T-helper 2 cell treated with Interferon-gamma antibody and Interleukin-4, amounts not matched to agents 5 μg/mL and 100 μg/mL, for 36 hours (primary cell): ENCODE measurements around the gene PLA2G10.
"Not testable (repeated sequence)": the region's sequence is repeated elsewhere in the genome, so short reads cannot be mapped to it uniquely, and the experiment has no call there.

Experiments
- DNase-seq: peaks from one replicate; pipeline ENCODE4 v3.0.0; 2021; ENCODE audit warnings: low spot score
- H3K27ac Mint-ChIP-seq: one replicate; pipeline ENCODE4 v1.8.0; 2021; ENCODE audit warnings: mild to moderate bottlenecking, mixed read lengths
- H3K27me3 Mint-ChIP-seq: one replicate; pipeline ENCODE4 v1.8.0; 2021; ENCODE audit warnings: low read depth, mixed read lengths
- H3K36me3 Mint-ChIP-seq: one replicate; pipeline ENCODE4 v1.8.0; 2021; ENCODE audit warnings: low read depth, mixed read lengths
- H3K4me1 Mint-ChIP-seq: one replicate; pipeline ENCODE4 v1.8.0; 2021; ENCODE audit warnings: low read depth, mixed read lengths
- H3K4me3 Mint-ChIP-seq: one replicate; pipeline ENCODE4 v1.8.0; 2022; ENCODE audit warnings: mild to moderate bottlenecking, moderate library complexity, mixed read lengths
- H3K9me3 Mint-ChIP-seq: one replicate; pipeline ENCODE4 v1.8.0; 2021; ENCODE audit warnings: mixed read lengths

The PLA2G10 gene

GRCh38 chr16:14677627-14678026 lies 16.5 kb downstream of the PLA2G10 start:
- Mint-ChIP-seq H3K9me3 (peaks cover 3% of the 10 kb centered on the region), H3K27me3 (peaks cover 2% of the 10 kb centered on the region), H3K4me1 (peaks cover 4% of the 10 kb centered on the region), H3K27ac (no peak overlapping the region), H3K4me3 (no peak overlapping the region), H3K36me3 (peaks cover under 1% of the 10 kb centered on the region)
- DNase-seq: no peak

DNA sequence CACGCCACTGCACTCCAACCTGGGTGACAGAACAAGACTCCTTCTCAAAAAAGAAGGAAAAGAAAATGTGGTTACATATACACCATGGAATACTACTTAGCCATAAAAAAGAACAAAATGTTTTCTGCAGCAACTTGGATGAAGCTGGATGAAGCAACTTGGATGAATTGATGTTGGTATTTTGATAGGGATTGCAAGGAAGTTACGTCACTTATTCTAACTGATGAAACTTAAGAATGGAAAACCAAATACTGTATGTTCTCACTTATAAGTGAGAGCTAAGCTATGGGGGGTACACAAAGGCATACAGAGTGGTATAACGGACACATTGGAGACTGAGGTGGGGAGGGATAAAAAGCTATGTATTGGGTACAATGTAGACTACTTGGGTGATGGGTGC lies 17.5 kb downstream of the PLA2G10 start:
- Mint-ChIP-seq H3K4me1 (peaks cover 9% of the 10 kb centered on the region), H3K27me3 (peaks cover 2% of the 10 kb centered on the region), H3K9me3 (peaks cover 3% of the 10 kb centered on the region), H3K4me3 (no peak overlapping the region), H3K36me3 (peaks cover 4% of the 10 kb centered on the region), H3K27ac (no peak overlapping the region)
- no peak for DNase-seq

- H3K27ac Mint-ChIP-seq: peak overlapping the region; percentile 7
- peaks cover 3% of the 10 kb centered on the region for H3K9me3 Mint-ChIP-seq
- peaks cover 9% of the 10 kb centered on the region for H3K4me1 Mint-ChIP-seq
- DNase-seq: no peak
- no peak overlapping the region for H3K4me3 Mint-ChIP-seq
- H3K36me3 Mint-ChIP-seq: peaks cover 17% of the 10 kb centered on the region
- H3K27me3 Mint-ChIP-seq: no peaks in the 10 kb centered on the region
Observed at GRCh38 chr16:14672403-14672971, 21.6 kb downstream of the PLA2G10 start.

DNA sequence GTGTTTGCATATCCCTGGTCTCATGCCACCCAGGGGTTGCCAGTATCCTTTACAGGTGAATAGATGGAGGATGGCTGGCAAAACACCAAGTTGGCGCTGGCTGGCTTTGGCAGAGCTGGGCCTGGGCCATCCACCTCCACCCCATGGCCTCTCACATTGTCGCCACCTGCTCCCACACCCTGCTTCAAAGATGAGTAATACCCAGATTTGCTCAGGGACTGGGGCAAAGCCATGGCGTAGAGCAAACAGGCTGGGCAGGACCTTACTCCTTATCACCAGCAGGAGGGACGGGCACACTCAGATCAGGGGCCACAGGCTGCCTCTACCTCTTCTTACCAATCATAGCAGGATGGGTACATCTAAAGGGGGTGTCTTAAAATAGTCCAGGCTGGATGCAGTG lies 24.3 kb downstream of the PLA2G10 start:
- no peaks in the 10 kb centered on the region for H3K9me3 Mint-ChIP-seq
- peaks cover 38% of the 10 kb centered on the region for H3K36me3 Mint-ChIP-seq
- peaks cover 6% of the 10 kb centered on the region for H3K4me1 Mint-ChIP-seq
- no peak overlapping the region for H3K4me3 Mint-ChIP-seq
- H3K27ac Mint-ChIP-seq: no peak overlapping the region
- no peak for DNase-seq
- H3K27me3 Mint-ChIP-seq: no peaks in the 10 kb centered on the region

GRCh38 chr16:14668556-14669223 lies 25.4 kb downstream of the PLA2G10 start:
- Mint-ChIP-seq H3K4me1 (peaks cover 6% of the 10 kb centered on the region), H3K27ac (no peak overlapping the region), H3K36me3 (peaks cover 47% of the 10 kb centered on the region), H3K9me3 (no peaks in the 10 kb centered on the region), H3K4me3 (no peak overlapping the region), H3K27me3 (no peaks in the 10 kb centered on the region)
- no peak for DNase-seq

DNA sequence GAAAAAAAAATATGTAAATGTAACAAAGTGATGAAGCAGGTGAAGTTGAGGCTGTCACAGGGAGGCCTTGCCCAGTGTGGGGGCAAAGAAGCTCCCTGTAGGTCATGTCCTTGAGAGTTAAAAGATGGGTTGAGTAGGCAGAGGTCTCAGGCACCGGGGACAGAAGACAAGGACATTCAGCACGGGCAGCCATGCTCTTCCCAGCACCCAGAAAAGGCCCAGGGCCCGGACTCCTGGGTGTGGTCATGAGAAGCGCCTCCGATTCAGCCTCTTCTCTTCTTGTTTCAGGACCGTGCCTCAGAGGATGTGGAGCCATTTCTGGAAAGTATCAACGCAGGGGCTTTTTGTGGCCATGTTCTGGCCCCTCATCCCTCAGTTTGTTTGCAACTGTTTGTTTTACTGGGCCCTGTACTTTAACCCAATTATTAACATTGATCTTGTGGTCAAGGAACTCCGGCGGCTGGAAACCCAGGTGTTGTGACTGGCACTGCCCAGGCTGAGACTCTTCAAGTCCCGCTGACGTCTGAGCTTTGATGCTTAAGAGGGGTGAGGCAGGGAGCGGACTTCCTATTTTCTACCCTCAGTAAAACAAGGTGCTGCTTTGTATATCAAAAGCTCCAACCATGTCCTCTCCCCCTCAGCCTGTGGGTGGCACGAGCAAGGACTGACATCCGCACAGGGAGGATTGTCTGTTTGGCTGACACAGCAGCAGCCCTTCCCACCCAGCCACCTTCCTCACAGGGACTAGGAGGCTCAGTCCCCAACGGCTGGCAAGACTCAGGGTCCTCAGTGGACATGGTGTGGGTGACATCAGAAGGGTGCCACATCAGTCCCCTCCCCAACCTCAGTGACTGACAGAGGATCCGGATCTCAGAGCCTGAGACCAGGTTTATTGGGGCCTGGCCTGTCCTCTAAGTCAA lies 26.5 kb downstream of the PLA2G10 start:
- H3K36me3 Mint-ChIP-seq: peaks cover 51% of the 10 kb centered on the region
- no peaks in the 10 kb centered on the region for H3K9me3 Mint-ChIP-seq
- H3K27ac Mint-ChIP-seq: no peak overlapping the region
- no peak for DNase-seq
- H3K27me3 Mint-ChIP-seq: no peaks in the 10 kb centered on the region
- H3K4me1 Mint-ChIP-seq: peaks cover 4% of the 10 kb centered on the region
- no peak overlapping the region for H3K4me3 Mint-ChIP-seq

DNA sequence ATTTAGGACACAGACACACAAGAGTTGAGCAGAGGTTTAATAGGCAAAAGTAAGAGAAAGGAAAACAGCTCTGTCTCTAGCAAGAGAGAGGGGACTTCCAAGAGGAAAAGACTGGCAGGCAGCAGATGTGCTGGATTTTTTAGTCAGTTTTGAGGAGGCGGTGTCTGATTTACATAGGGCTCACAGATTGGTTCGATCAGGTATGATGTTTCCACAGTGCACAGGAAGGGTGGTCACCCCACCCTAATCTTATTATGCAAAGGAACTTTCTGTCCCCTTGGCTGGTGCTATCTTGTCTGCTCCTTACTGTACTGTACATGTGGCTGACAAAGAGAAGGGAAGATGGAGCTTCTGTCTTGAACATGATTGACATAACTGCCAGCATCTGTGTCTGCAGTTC lies 36.0 kb downstream of the PLA2G10 start:
- no peak for DNase-seq
- Mint-ChIP-seq H3K27ac (peak overlapping the region; percentile 50), H3K27me3 (no peaks in the 10 kb centered on the region), H3K9me3 (no peaks in the 10 kb centered on the region), H3K4me3 (no peak overlapping the region), H3K4me1 (peaks cover 4% of the 10 kb centered on the region), H3K36me3 (peaks cover 47% of the 10 kb centered on the region)

DNA sequence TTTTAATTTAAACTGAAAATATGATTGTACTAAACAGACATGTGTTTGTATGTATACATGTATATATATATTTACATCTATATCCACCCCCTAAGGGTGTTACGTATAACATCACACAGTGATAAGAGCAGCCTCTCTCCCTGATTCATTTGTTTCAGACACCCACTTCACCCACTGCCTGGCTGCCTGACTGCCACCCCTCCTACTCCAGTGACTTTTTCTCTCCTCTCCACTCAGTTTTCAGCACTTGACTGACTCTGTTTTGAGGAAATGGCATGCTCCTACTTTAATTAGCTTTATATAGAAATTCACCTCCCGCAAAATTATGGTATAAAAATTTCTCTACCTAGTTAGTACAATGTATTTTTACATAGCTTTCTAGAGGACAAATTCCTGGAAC lies 41.4 kb downstream of the PLA2G10 start:
- H3K4me3 Mint-ChIP-seq: no peak overlapping the region
- no peaks in the 10 kb centered on the region for H3K27me3 Mint-ChIP-seq
- no peaks in the 10 kb centered on the region for H3K4me1 Mint-ChIP-seq
- no peak for DNase-seq
- H3K9me3 Mint-ChIP-seq: no peaks in the 10 kb centered on the region
- peaks cover 42% of the 10 kb centered on the region for H3K36me3 Mint-ChIP-seq
- no peak overlapping the region for H3K27ac Mint-ChIP-seq

GRCh38 chr16:14650629-14651028 lies 43.5 kb downstream of the PLA2G10 start:
- Mint-ChIP-seq H3K27me3 (no peaks in the 10 kb centered on the region), H3K4me1 (no peaks in the 10 kb centered on the region), H3K4me3 (no peak overlapping the region), H3K27ac (no peak overlapping the region), H3K9me3 (no peaks in the 10 kb centered on the region), H3K36me3 (peaks cover 36% of the 10 kb centered on the region)
- no peak for DNase-seq

DNA sequence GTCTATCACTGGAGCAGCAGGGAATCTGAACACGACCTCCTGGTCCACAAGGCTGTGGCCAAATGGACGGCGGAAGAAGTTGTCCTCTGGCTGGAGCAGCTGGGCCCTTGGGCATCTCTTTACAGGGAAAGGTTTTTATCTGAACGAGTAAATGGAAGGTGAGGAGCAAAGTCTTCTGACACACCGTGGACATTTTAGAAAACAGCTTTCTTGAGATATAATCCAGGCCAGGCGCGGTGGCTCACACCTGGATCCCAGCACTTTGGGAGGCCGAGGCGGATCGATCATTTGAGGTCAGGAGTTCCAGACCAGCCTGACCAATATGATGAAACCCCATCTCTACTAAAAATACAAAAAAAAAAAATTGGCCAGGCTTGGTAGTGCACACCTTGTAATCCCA lies 44.3 kb downstream of the PLA2G10 start:
- Mint-ChIP-seq H3K36me3 (peaks cover 37% of the 10 kb centered on the region), H3K27me3 (no peaks in the 10 kb centered on the region), H3K27ac (no peak overlapping the region), H3K4me1 (no peaks in the 10 kb centered on the region), H3K4me3 (no peak overlapping the region), H3K9me3 (no peaks in the 10 kb centered on the region)
- DNase-seq: no peak

DNA sequence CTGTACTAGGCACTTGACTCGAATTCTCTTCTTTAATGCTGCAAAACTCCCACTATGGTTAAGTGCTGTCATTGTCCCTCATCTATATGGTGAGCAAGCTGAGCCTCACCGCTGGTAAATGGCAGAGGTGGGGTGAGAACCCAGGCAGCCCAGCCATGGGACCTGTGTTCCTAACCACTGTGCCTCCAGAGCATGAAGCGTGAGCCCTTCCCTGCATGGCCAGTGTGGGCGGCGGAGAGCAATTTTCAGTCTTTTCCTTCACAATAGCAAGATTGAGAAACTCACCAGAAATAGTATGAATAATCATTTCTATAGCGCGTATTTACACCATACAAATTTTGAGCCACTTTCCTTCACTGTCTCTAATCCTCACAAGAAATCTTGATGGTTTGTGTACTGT lies 52.2 kb downstream of the PLA2G10 start:
- H3K36me3 Mint-ChIP-seq: peaks cover 38% of the 10 kb centered on the region
- H3K27ac Mint-ChIP-seq: no peak overlapping the region
- peaks cover 6% of the 10 kb centered on the region for H3K4me1 Mint-ChIP-seq
- no peak overlapping the region for H3K4me3 Mint-ChIP-seq
- H3K27me3 Mint-ChIP-seq: no peaks in the 10 kb centered on the region
- DNase-seq: no peak
- H3K9me3 Mint-ChIP-seq: no peaks in the 10 kb centered on the region

GRCh38 chr16:14641206-14641605 lies 52.9 kb downstream of the PLA2G10 start:
- Mint-ChIP-seq H3K4me3 (no peak overlapping the region), H3K4me1 (peaks cover 7% of the 10 kb centered on the region), H3K36me3 (peaks cover 35% of the 10 kb centered on the region), H3K9me3 (no peaks in the 10 kb centered on the region), H3K27ac (no peak overlapping the region), H3K27me3 (no peaks in the 10 kb centered on the region)
- DNase-seq: no peak

- H3K27me3 Mint-ChIP-seq: no peaks in the 10 kb centered on the region
- DNase-seq: no peak
- peaks cover 38% of the 10 kb centered on the region for H3K36me3 Mint-ChIP-seq
- H3K4me1 Mint-ChIP-seq: peaks cover 10% of the 10 kb centered on the region
- H3K9me3 Mint-ChIP-seq: no peaks in the 10 kb centered on the region
- H3K4me3 Mint-ChIP-seq: no peak overlapping the region
- H3K27ac Mint-ChIP-seq: no peak overlapping the region
Observed at GRCh38 chr16:14640538-14640937, 53.6 kb downstream of the PLA2G10 start.

DNA sequence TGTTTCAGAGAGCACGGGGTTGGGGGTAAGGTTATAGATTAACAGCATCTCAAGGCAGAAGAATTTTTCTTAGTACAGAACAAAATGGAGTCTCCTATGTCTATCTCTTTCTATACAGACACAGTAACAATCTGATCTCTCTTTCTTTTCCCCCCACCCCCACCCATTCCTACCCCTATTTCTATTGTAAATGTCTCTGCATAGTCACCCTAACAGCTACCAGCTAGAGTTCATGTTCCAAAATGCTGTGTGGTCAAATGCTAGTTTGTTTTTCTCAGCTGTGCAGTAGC lies 57.2 kb downstream of the PLA2G10 start:
- H3K4me3 Mint-ChIP-seq, H3K27me3 Mint-ChIP-seq, H3K27ac Mint-ChIP-seq, H3K9me3 Mint-ChIP-seq, DNase-seq: not testable (repeated sequence)
- Mint-ChIP-seq H3K4me1 (peaks cover 21% of the 10 kb centered on the region), H3K36me3 (peaks cover 39% of the 10 kb centered on the region)
